Right lobe of liver (tissue), 4 donors: ENCODE results near the gene MAP3K3.

Experiments used
- CTCF ChIP-seq, 4 donors: fragments of 200-600 bp in 3 of 4; fragments of 450-650 bp in 1 of 4; IDR thresholded peaks; one replicate each; pipeline versions ENCODE4 v1.5.1 to v1.8.0; 2016 to 2022; ENCODE audit warnings: antibody characterized with exemption in 4 of 4, mild to moderate bottlenecking in 2 of 4
- POLR2A ChIP-seq: fragments of 450-650 bp; IDR thresholded peaks from one replicate; pipeline ENCODE4 v1.6.1; 2017; ENCODE audit warnings: antibody characterized with exemption, mild to moderate bottlenecking
- donor health status: DM: no; HTN: no; CAD: no.
- donor health status: DM: no; HTN: no; CAD: no.
- donor health status: DM: no; HTN: yes; CAD: no.

DNA sequence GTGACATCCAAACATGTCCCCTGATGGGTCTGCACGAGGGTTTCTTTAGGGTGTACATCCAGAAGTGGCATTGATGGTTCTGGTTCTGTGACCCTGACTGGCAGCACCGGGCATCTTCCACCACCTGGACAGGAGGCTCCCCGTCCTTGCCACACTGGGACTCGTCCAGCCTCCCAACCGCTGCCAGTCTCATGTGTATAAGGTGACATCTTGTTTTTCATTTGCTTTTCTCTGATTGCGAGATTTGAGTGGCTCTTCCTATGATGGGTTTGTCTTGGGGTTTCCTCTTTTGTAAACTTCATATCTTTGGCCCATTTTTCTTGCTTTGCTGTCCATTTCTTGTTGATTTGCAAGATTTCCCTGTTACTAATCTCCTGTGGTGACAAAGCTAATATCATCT is 86.9 kb downstream of the MAP3K3 start:
- TF ChIP-seq CTCF (IDR thresholded peaks at IDR 0.05), result no peak
- TF ChIP-seq POLR2A, result no peak
